ENCODE measurements around the gene OSER1.
A peak's percentile ranks its signal among the peaks of the same experiment; 100 is the strongest.

OSER1 gene

GRCh38 chr20:44210406-44211176 is at the start of gene OSER1 (continued):
- no peak for TF ChIP-seq SCRT1 (tag by site-specific recombination; IDR thresholded peaks at IDR 0.05; ENCODE audit: borderline replicate concordance)
- no peak for TF ChIP-seq ZNF704 (tag by site-specific recombination; IDR thresholded peaks at IDR 0.05)
- TF ChIP-seq KLF8 (tag by site-specific recombination; IDR thresholded peaks at IDR 0.05), result peak; percentile 95
- peak; percentile 63 for TF ChIP-seq GLIS2 (tag by site-specific recombination; IDR thresholded peaks at IDR 0.05)
- no peak; the same call in 1 of the 2 replicates for TF ChIP-seq BCL11A (tag by site-specific recombination; IDR thresholded peaks at IDR 0.05; ENCODE audit: low read depth)
- TF ChIP-seq ZFP3 (tag by site-specific recombination; IDR thresholded peaks at IDR 0.05; ENCODE audit: low read depth), result no peak
- TF ChIP-seq ZNF580 (tag by site-specific recombination; IDR thresholded peaks at IDR 0.05), result no peak
- TF ChIP-seq ZBTB1 (tag by site-specific recombination; IDR thresholded peaks at IDR 0.05), result no peak
- 0 out of 2 replicates have a peak, but pooled peaks have one; percentile 66 for TF ChIP-seq PRDM1 (tag by site-specific recombination; IDR thresholded peaks at IDR 0.05)
- peak; percentile 86; the same call in 1 of the 2 replicates for TF ChIP-seq ATF2 (tag by site-specific recombination; IDR thresholded peaks at IDR 0.05; ENCODE audit: low read depth)
- TF ChIP-seq ZNF214 (tag by site-specific recombination; IDR thresholded peaks at IDR 0.05; ENCODE audit: borderline replicate concordance), result no peak
- TF ChIP-seq HIC1 (tag by site-specific recombination; IDR thresholded peaks at IDR 0.05), result no peak
- TF ChIP-seq ZNF157 (tag by site-specific recombination; IDR thresholded peaks at IDR 0.05), result no peak
- TF ChIP-seq ZBTB7A (tag by site-specific recombination; IDR thresholded peaks at IDR 0.05; ENCODE audit: low read depth), result peak; percentile 58; the same call in 1 of the 2 replicates
- no peak for TF ChIP-seq ZNF792 (tag by site-specific recombination; IDR thresholded peaks at IDR 0.05)
- TF ChIP-seq ZNF19 (tag by site-specific recombination; IDR thresholded peaks at IDR 0.05; ENCODE audit: low read depth), result no peak
- no peak for TF ChIP-seq ZNF558 (tag by site-specific recombination; IDR thresholded peaks at IDR 0.05)
- TF ChIP-seq ZNF248 (tag by site-specific recombination; IDR thresholded peaks at IDR 0.05), result no peak
- peak; percentile 46; the same call in 1 of the 2 replicates for TF ChIP-seq ZBTB10 (tag by site-specific recombination; IDR thresholded peaks at IDR 0.05)
- no peak for TF ChIP-seq ZFP41 (tag by site-specific recombination; IDR thresholded peaks at IDR 0.05; ENCODE audit: borderline replicate concordance)
- no peak for TF ChIP-seq ZNF146 (tag by site-specific recombination; IDR thresholded peaks at IDR 0.05)
- no peak for TF ChIP-seq ZNF513 (tag by site-specific recombination; IDR thresholded peaks at IDR 0.05)
- TF ChIP-seq KLF7 (tag by site-specific recombination; IDR thresholded peaks at IDR 0.05; ENCODE audit: borderline replicate concordance), result peak; percentile 91
- no peak for TF ChIP-seq ZNF398 (tag by site-specific recombination; IDR thresholded peaks at IDR 0.05)
- TF ChIP-seq CTCF (tag by site-specific recombination; IDR thresholded peaks at IDR 0.05), result no peak
- no peak for TF ChIP-seq ZNF521 (tag by site-specific recombination; IDR thresholded peaks at IDR 0.05)

Data from HEK293 (cell line).